IMR-90 (cell line): ENCODE data around the gene EYS. TPM values are rescaled to one million over a fixed set of nuclear protein-coding genes. Genes with fewer than 3 reads are reported as not detected.
A peak's percentile ranks its signal among the peaks of the same experiment; 100 is the strongest.

Source experiments
- ATAC-seq: fragments of 200-7000 bp; cut with Tn5 transposase; 2 replicates; pipeline ENCODE4 v1.9.1; 2020; ENCODE audit warnings: low read depth, mild to moderate bottlenecking, moderate library complexity
- BruUV-seq: library from RNA; stranded (reverse); fragments of 400-500 nt; replicated peaks from 2 replicates; lab custom pipeline; 2021; lab: Mats Ljungman, UMichigan
- CTCF ChIA-PET: fragments of 300-600 bp; formaldehyde crosslinking; extraction: SDS; loops from one replicate; lab custom pipeline; 2021; ENCODE audit warnings: antibody characterized with exemption; lab: Yijun Ruan, JAX
- POLR2A ChIA-PET: fragments of 300-600 bp; sonication (Branson Sonifier 250); formaldehyde crosslinking; loops from one replicate; lab custom pipeline; 2022; ENCODE audit warnings: antibody characterized with exemption; ENCODE audit not compliant: unreplicated experiment; lab: Charles Lee
- DNase-seq: peaks from one replicate; pipeline ENCODE4 v3.0.0; 2013
- H2AFZ ChIP-seq: replicated peaks from 2 replicates; pipeline ENCODE3; 2013; ENCODE audit warnings: low read length, mild to moderate bottlenecking; ENCODE audit not compliant: poor library complexity
- H2AK5ac ChIP-seq: 2 replicates; pipeline ENCODE4 v1.6.1; 2013; ENCODE audit warnings: low read depth, low read length, inconsistent platforms
- H2AK9ac ChIP-seq: replicated peaks from 2 replicates; pipeline ENCODE3; 2013; ENCODE audit warnings: mild to moderate bottlenecking, low read depth, low read length, moderate library complexity; ENCODE audit not compliant: poor library complexity
- H2BK120ac ChIP-seq: 2 replicates; pipeline ENCODE4 v1.6.1; 2013; ENCODE audit warnings: low read depth, low read length, inconsistent platforms
- H2BK15ac ChIP-seq: 3 replicates; pipeline ENCODE4 v1.6.1; 2013; ENCODE audit warnings: low read depth, low read length, inconsistent platforms
- H2BK20ac ChIP-seq: 2 replicates; pipeline ENCODE4 v1.6.1; 2013; ENCODE audit warnings: low read depth, mild to moderate bottlenecking, inconsistent platforms, low read length, moderate library complexity
- H2BK5ac ChIP-seq: 2 replicates; pipeline ENCODE4 v1.6.1; 2013; ENCODE audit warnings: mild to moderate bottlenecking, low read depth, low read length, inconsistent platforms; ENCODE audit not compliant: poor library complexity, severe bottlenecking
- H3K14ac ChIP-seq: replicated peaks from 2 replicates; pipeline ENCODE4 v1.6.1; 2013; ENCODE audit warnings: low read depth, low read length, inconsistent platforms
- H3K18ac ChIP-seq: 2 replicates; pipeline ENCODE4 v1.6.1; 2013; ENCODE audit warnings: low read depth, low read length, control low read depth
- H3K23ac ChIP-seq: 2 replicates; pipeline ENCODE4 v1.6.1; 2013; ENCODE audit warnings: low read depth, low read length, inconsistent platforms
- H3K27ac ChIP-seq: 2 replicates; pipeline ENCODE4 v1.5.1; 2013; ENCODE audit warnings: mild to moderate bottlenecking, control low read depth, low read length; ENCODE audit not compliant: insufficient read depth
- H3K27me3 ChIP-seq: 2 replicates; pipeline ENCODE4 v1.6.1; 2013; ENCODE audit warnings: low read length; ENCODE audit not compliant: control insufficient read depth, insufficient read depth
- H3K36me3 ChIP-seq: 2 replicates; pipeline ENCODE4 v1.6.1; 2013; ENCODE audit warnings: low read length, mixed read lengths; ENCODE audit not compliant: control insufficient read depth, insufficient read depth
- H3K4ac ChIP-seq: 2 replicates; pipeline ENCODE4 v1.6.1; 2013; ENCODE audit warnings: low read depth, low read length, inconsistent platforms
- H3K4me1 ChIP-seq: 2 replicates; pipeline ENCODE4 v1.6.1; 2013; ENCODE audit warnings: low read length, mixed read lengths; ENCODE audit not compliant: control insufficient read depth, insufficient read depth
- H3K4me2 ChIP-seq: 2 replicates; pipeline ENCODE4 v1.6.1; 2013; ENCODE audit warnings: low read depth, mild to moderate bottlenecking, control low read depth, low read length, moderate library complexity
- H3K4me3 ChIP-seq: 2 replicates; pipeline ENCODE4 v1.5.1; 2013; ENCODE audit warnings: low read depth, mild to moderate bottlenecking, control low read depth, low read length, moderate library complexity; ENCODE audit not compliant: insufficient read depth
- H3K56ac ChIP-seq: 2 replicates; pipeline ENCODE4 v1.6.1; 2013; ENCODE audit warnings: low read length, inconsistent platforms; ENCODE audit not compliant: insufficient read depth; ENCODE audit errors: extremely low read depth
- H3K79me1 ChIP-seq, 2 experiments: 2 replicates each; pipeline ENCODE4 v1.6.1; 2013; ENCODE audit warnings: low read length in 2 of 2, inconsistent platforms in 1 of 2, low read depth in 1 of 2
- H3K9ac ChIP-seq: 2 replicates; pipeline ENCODE4 v1.6.1; 2013; ENCODE audit warnings: low read depth, low read length, control low read depth
- H3K9me1 ChIP-seq: 2 replicates; pipeline ENCODE4 v1.6.1; 2013; ENCODE audit warnings: low read length, inconsistent platforms; ENCODE audit not compliant: insufficient read depth
- H3K9me3 ChIP-seq: 2 replicates; pipeline ENCODE4 v1.6.1; 2013; ENCODE audit warnings: low read length; ENCODE audit not compliant: control insufficient read depth, insufficient read depth
- H4K20me1 ChIP-seq: 2 replicates; pipeline ENCODE4 v1.6.1; 2013; ENCODE audit warnings: low read length, inconsistent platforms; ENCODE audit not compliant: insufficient read depth
- H4K5ac ChIP-seq: 2 replicates; pipeline ENCODE4 v1.6.1; 2013; ENCODE audit warnings: mild to moderate bottlenecking, low read depth, low read length, control low read depth
- H4K8ac ChIP-seq, 2 experiments: 2 replicates each; pipeline ENCODE4 v1.6.1; 2013; ENCODE audit warnings: low read depth in 2 of 2, low read length in 2 of 2, control low read depth in 1 of 2, inconsistent platforms in 1 of 2
- H4K91ac ChIP-seq: 2 replicates; pipeline ENCODE4 v1.6.1; 2013; ENCODE audit warnings: low read depth, low read length, inconsistent platforms; ENCODE audit not compliant: insufficient read depth
- CTCF ChIP-seq: conservative IDR thresholded peaks from 2 replicates; pipeline ENCODE4 v1.5.1; 2012; ENCODE audit warnings: mild to moderate bottlenecking, low read depth, low read length, improper control_type of control experiment
- FOS ChIP-seq: fragments of 150-350 bp; IDR thresholded peaks from 2 replicates; pipeline ENCODE4 v1.6.1; 2016; ENCODE audit warnings: low read depth, low read length
- WGBS, 2 experiments: methylation state at CpG; one replicate each; pipeline versions ENCODE4 v1.1.5 to v1.1.7; 2013; ENCODE audit warnings: missing lambda C conversion rate in 2 of 2; ENCODE audit not compliant: insufficient read length in 1 of 2; ENCODE audit errors: extremely low coverage in 2 of 2; 5-methylcytosine and 5-hydroxymethylcytosine counted together
- dilution Hi-C: fragments of 300-500 bp; cut with HindIII; formaldehyde crosslinking; loops from one replicate; pipeline ENCODE4 v1.14.3; 2018; ENCODE audit warnings: low sequenced_read_pairs; ENCODE audit not compliant: unreplicated experiment
- in situ Hi-C: fragments of 300-500 bp; cut with MboI; formaldehyde crosslinking; loops from 3 replicates; pipeline ENCODE4 v1.14.3; 2019; ENCODE audit warnings: low sequenced_read_pairs, inconsistent platforms, mixed read lengths
- intact Hi-C: fragments of 100-400 bp; cut with micrococcal nuclease; formaldehyde crosslinking; loops from 2 replicates; pipeline ENCODE4 v1.10.0; 2022
- polyA plus RNA-seq, 3 experiments: library from polyadenylated mRNA; depleted of rRNA; stranded (reverse); fragments of >200 nt; gene quantifications; 2 replicates each; pipeline ENCODE4 v1.2.3, GENCODE V29; 2012; ENCODE audit warnings: low replicate concordance in 1 of 3
- total RNA-seq: library from RNA; depleted of rRNA; stranded (reverse); fragments of >200 nt; gene quantifications from 2 replicates; pipeline ENCODE4 v1.2.3, GENCODE V29; 2012

EYS gene
- total and polyA plus RNA-seq, 2 of the 4 experiments (the other 2 are of a cell fraction): under 0.01 TPM; not detected in 1

GRCh38 chr6:63689421-63689820 lies 2017.6 kb downstream of the EYS start:
- CTCF ChIA-PET: no interaction called here
- Histone ChIP-seq H3K56ac (no peak overlapping the region), H3K79me1 (peaks cover 3 to 5% of the 10 kb centered on the region in 2 experiments; a peak in 2 of 4 replicates), H2BK120ac (no peak overlapping the region), H3K4me1 (no peaks in the 10 kb centered on the region), H2BK15ac (no peak overlapping the region), H3K14ac (no peak overlapping the region), H2AK9ac (no peak overlapping the region), H3K9ac (no peak overlapping the region), H4K20me1 (no peaks in the 10 kb centered on the region), H3K4ac (no peak overlapping the region), H3K27ac (no peak overlapping the region), H2AK5ac (no peak overlapping the region), H3K36me3 (peaks cover 10% of the 10 kb centered on the region), H3K4me2 (no peak overlapping the region), H4K91ac (no peak overlapping the region), H3K23ac (no peak overlapping the region), H2BK5ac (no peak overlapping the region), H3K18ac (no peak overlapping the region), H3K4me3 (no peak overlapping the region), H3K9me1 (no peaks in the 10 kb centered on the region), H2AFZ (no peak overlapping the region), H2BK20ac (no peak overlapping the region), H3K9me3 (no peaks in the 10 kb centered on the region), H4K5ac (no peak overlapping the region), H4K8ac (no peak overlapping the region), H3K27me3 (no peaks in the 10 kb centered on the region)
- intact Hi-C loops: no loop called here
- in situ Hi-C loops: no loop called here
- no peak for ATAC-seq
- DNase-seq: no peak
- dilution Hi-C loops: no loop called here
- TF ChIP-seq CTCF (0 out of 2 replicates have a peak, but pooled peaks have one; percentile 5), FOS (no peak)
- POLR2A ChIA-PET: no interaction called here
- no TSS peak for BruUV-seq
- no CpG with 5 or more reads among the region's 2 CpGs for WGBS, 2 experiments
